GM12878 (cell line): Measurements from ENCODE around the gene MAGIX. TPM values are rescaled to one million over a fixed set of nuclear protein-coding genes. Genes with fewer than 3 reads are reported as not detected.

Experiments
- ATAC-seq: fragments of 200-7000 bp; cut with Tn5 transposase; 3 replicates; pipeline ENCODE4 v1.9.1; 2020; ENCODE audit warnings: mild to moderate bottlenecking, moderate library complexity
- BruUV-seq: library from RNA; stranded (reverse); fragments of 400-500 nt; replicated peaks from 2 replicates; lab custom pipeline; 2021; lab: Mats Ljungman, UMichigan
- CTCF ChIA-PET: fragments of 300-600 bp; sonication (Branson Sonifier 250); formaldehyde crosslinking; extraction: SDS; loops from one replicate; lab custom pipeline; 2021; ENCODE audit warnings: inconsistent platforms; lab: Yijun Ruan, JAX
- POLR2A ChIA-PET: fragments of 350-600 bp; formaldehyde crosslinking; extraction: SDS; loops from one replicate; lab custom pipeline; 2021; ENCODE audit warnings: inconsistent platforms; lab: Charles Lee
- RAD21 ChIA-PET: fragments of 300-600 bp; sonication (Branson Sonifier 250); formaldehyde crosslinking; loops from one replicate; lab custom pipeline; 2023; ENCODE audit warnings: antibody characterized with exemption; ENCODE audit not compliant: unreplicated experiment; lab: Charles Lee
- SMC1A ChIA-PET: fragments of 300-600 bp; sonication (Branson Sonifier 250); formaldehyde crosslinking; loops from one replicate; lab custom pipeline; 2023; ENCODE audit not compliant: unreplicated experiment, uncharacterized antibody; lab: Charles Lee
- DNase-seq: peaks from one replicate; pipeline ENCODE4 v3.0.0-alpha.2; 2011; ENCODE audit warnings: low read depth, low spot score
- FAIRE-seq: peaks from 3 replicates; lab custom pipeline; 2011; peaks lifted over from hg19 to GRCh38; lab: Jason Lieb, UNC
- H2AFZ ChIP-seq: 2 replicates; pipeline ENCODE4 v1.6.0; 2011; ENCODE audit warnings: low read depth, low read length, control low read depth; ENCODE audit not compliant: control insufficient read depth
- H3K27ac ChIP-seq: 2 replicates; pipeline ENCODE4 v1.5.1; 2011; ENCODE audit warnings: control low read depth; ENCODE audit not compliant: control insufficient read depth, insufficient read depth
- H3K27me3 ChIP-seq, 2 experiments: replicated peaks in 1 of 2; 2 replicates each; pipeline versions ENCODE4 v1.6.0 to v1.6.1; 2011; ENCODE audit warnings: low read length in 1 of 2; ENCODE audit not compliant: control insufficient read depth in 2 of 2, insufficient read depth in 2 of 2
- H3K36me3 ChIP-seq, 2 experiments: 2 replicates each; pipeline ENCODE4 v1.5.1; 2011; ENCODE audit warnings: low read length in 1 of 2; ENCODE audit not compliant: control insufficient read depth in 2 of 2, insufficient read depth in 2 of 2
- H3K4me1 ChIP-seq: 2 replicates; pipeline ENCODE4 v1.6.1; 2011; ENCODE audit warnings: mild to moderate bottlenecking, low read length, moderate library complexity, mixed read lengths; ENCODE audit not compliant: control insufficient read depth, insufficient read depth
- H3K4me2 ChIP-seq: 2 replicates; pipeline ENCODE4 v1.6.0; 2011; ENCODE audit warnings: control low read depth; ENCODE audit not compliant: control insufficient read depth, insufficient read depth
- H3K4me3 ChIP-seq: fragments of 200-600 bp; sonication (generic); 2 replicates; pipeline ENCODE4 v1.5.1; 2016
- H3K79me2 ChIP-seq: 2 replicates; pipeline ENCODE4 v1.6.0; 2011; ENCODE audit warnings: low read length; ENCODE audit not compliant: control insufficient read depth, insufficient read depth
- H3K9ac ChIP-seq: 2 replicates; pipeline ENCODE4 v1.8.0; 2011; ENCODE audit warnings: low read length, control low read depth, mixed read lengths; ENCODE audit not compliant: control insufficient read depth, insufficient read depth
- H3K9me3 ChIP-seq: replicated peaks from 3 replicates; pipeline ENCODE4 v1.5.1; 2011; ENCODE audit warnings: mild to moderate bottlenecking, low read length; ENCODE audit not compliant: control insufficient read depth, insufficient read depth
- H4K20me1 ChIP-seq: 2 replicates; pipeline ENCODE4 v1.6.0; 2011; ENCODE audit not compliant: control insufficient read depth, insufficient read depth
- ATF7 ChIP-seq: fragments of 450-650 bp; IDR thresholded peaks from 2 replicates; pipeline ENCODE4 v1.6.1; 2016; ENCODE audit warnings: low read depth, mild to moderate bottlenecking
- CBX5 ChIP-seq: sonication (generic); IDR thresholded peaks from 2 replicates; pipeline ENCODE4 v1.6.1; 2016; ENCODE audit warnings: low read depth, moderate library complexity, mild to moderate bottlenecking, inconsistent platforms
- CHD4 ChIP-seq: fragments of 200-600 bp; sonication (generic); IDR thresholded peaks from 2 replicates; pipeline ENCODE4 v1.6.1; 2016; ENCODE audit warnings: mild to moderate bottlenecking
- JUNB ChIP-seq: IDR thresholded peaks from 2 replicates; pipeline ENCODE4 v1.6.1; 2016; ENCODE audit warnings: antibody characterized with exemption, mild to moderate bottlenecking
- POLR2AphosphoS5 ChIP-seq: IDR thresholded peaks from 2 replicates; pipeline ENCODE4 v1.6.1; 2011; ENCODE audit warnings: mild to moderate bottlenecking, low read length, inconsistent platforms
- RFX5 ChIP-seq: IDR thresholded peaks from 2 replicates; pipeline ENCODE4 v1.6.1; 2011; ENCODE audit warnings: low read depth, low read length, improper control_type of control experiment
- STAT1 ChIP-seq: fragments of 450-650 bp; conservative IDR thresholded peaks from 2 replicates; pipeline ENCODE4 v1.6.1; 2014; ENCODE audit warnings: antibody characterized with exemption, mild to moderate bottlenecking
- TARDBP ChIP-seq: IDR thresholded peaks from 2 replicates; pipeline ENCODE4 v1.6.1; 2016; ENCODE audit warnings: borderline replicate concordance
- TCF12 ChIP-seq: IDR thresholded peaks from 2 replicates; pipeline ENCODE4 v1.6.1; 2011; ENCODE audit warnings: low read depth, mild to moderate bottlenecking, low read length
- WGBS: methylation state at CpG from one replicate; pipeline ENCODE4 v1.1.6; 2016; ENCODE audit warnings: low lambda C conversion rate; ENCODE audit not compliant: insufficient replicate concordance, insufficient coverage; ENCODE audit errors: missing lambda C conversion rate; 5-methylcytosine and 5-hydroxymethylcytosine counted together
- in situ Hi-C: fragments of 300-500 bp; cut with MboI; formaldehyde crosslinking; loops from 9 replicates; pipeline ENCODE4 v1.14.3; 2018; ENCODE audit warnings: mixed read lengths
- intact Hi-C: fragments of 100-400 bp; cut with micrococcal nuclease; formaldehyde crosslinking; loops from one replicate; pipeline ENCODE4 v1.14.2; 2022; ENCODE audit not compliant: unreplicated experiment
- polyA plus RNA-seq, 11 experiments: library from polyadenylated mRNA; depleted of rRNA in 4 of 11; unstranded in 6 of 11; stranded (reverse) in 5 of 11; fragments of >200 nt; fragmentation: Nextera tagmentation in 4 of 11; fragmentation: Illumina TruSeq in 1 of 11; extraction: Ambion mirVana in 4 of 11; extraction: Trizol in 1 of 11; gene quantifications; 1 replicate in 1 of 11; 2 replicates in 10 of 11; pipeline versions ENCODE4 v1.2.1 to v1.2.3, GENCODE V29; 2011 to 2016; ENCODE audit warnings: inconsistent platforms in 2 of 11, missing spikeins in 2 of 11, low read depth in 1 of 11
- total RNA-seq, 4 experiments: library from RNA; depleted of rRNA in 3 of 4; stranded (reverse); fragments of >200 nt in 3 of 4; fragmentation: Illumina TruSeq in 1 of 4; extraction: Trizol in 1 of 4; gene quantifications; 2 replicates each; pipeline versions ENCODE4 v1.2.1 to v1.2.3, GENCODE V29; 2013 to 2021
- TF ChIP-seq, protein P1 (sequence below), 3 experiments: IDR thresholded peaks in 2 of 3; conservative IDR thresholded peaks in 1 of 3; 2 replicates each; pipeline ENCODE4 v1.5.1; 2011; ENCODE audit warnings: low read depth in 3 of 3, low read length in 3 of 3, mild to moderate bottlenecking in 3 of 3, control low read depth in 2 of 3, moderate library complexity in 2 of 3, inconsistent platforms in 1 of 3, mixed read lengths in 1 of 3; ENCODE audit not compliant: control insufficient read depth in 2 of 3, insufficient read depth in 1 of 3; ENCODE audit errors: extremely low read depth in 1 of 3

MAGIX gene
- total and polyA plus RNA-seq, 10 of the 15 experiments (the other 5 are each of a cell fraction or from before 2014, with no cell fraction given) = 0.03 to 2.5 (median 0.82) TPM

DNA sequence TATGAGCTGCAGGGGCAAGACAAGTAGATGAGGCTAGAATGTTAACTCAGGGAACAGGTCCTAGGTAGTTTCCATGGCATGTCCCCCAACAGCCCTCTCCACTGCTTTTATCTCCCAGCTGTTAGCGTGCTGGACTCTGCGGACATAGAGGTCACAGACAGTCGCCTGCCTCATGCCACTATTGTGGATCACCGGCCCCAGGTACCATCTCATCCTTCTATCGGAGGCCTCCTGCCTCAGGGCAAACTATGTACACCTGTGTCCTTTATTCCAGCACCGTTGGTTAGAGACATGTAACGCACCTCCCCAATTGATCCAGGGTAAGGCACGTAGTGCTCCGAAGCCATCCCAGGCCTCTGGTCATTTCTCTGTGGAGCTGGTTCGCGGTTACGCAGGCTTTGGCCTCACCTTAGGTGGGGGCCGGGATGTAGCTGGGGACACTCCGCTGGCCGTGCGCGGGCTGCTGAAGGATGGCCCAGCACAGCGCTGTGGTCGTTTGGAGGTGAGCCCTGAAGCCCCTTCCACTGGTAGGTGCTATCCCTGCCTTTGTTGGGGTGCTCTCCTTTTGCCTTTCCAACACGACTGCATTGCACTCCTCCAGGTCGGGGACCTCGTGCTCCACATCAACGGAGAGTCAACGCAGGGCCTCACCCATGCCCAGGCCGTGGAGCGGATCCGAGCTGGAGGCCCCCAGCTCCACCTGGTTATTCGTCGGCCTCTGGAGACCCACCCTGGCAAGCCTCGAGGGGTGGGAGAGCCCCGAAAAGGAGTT lies 2.2 kb downstream of the MAGIX start:
- Histone ChIP-seq H4K20me1 (no peaks in the 10 kb centered on the region), H3K27me3 (no peaks in the 10 kb centered on the region), H3K36me3 (no peaks in the 10 kb centered on the region), H3K27ac (no peak overlapping the region), H3K4me2 (no peak overlapping the region), H3K4me1 (peaks cover 9% of the 10 kb centered on the region), H3K9ac (no peak overlapping the region), H3K79me2 (no peaks in the 10 kb centered on the region), H2AFZ (no peak overlapping the region), H3K9me3 (no peaks in the 10 kb centered on the region; the same call in 2 of the 3 replicates), H3K4me3 (no peak overlapping the region)
- in situ Hi-C loops = no loop called here
- ChIA-PET RAD21 (interaction anchor here (1.5 kb wide), 1 partner anchor 26 kb away, joined by 7 read pairs; no protein-coding TSS in a partner anchor), SMC1A (interaction anchor here (0.8 kb wide), 2 partner anchors 20 to 26 kb away, joined by 3 to 4 read pairs; no protein-coding TSS in a partner anchor), CTCF (interaction anchor here (0.9 to 5.2 kb wide), 7 partner anchors 9 to 85 kb away, joined by 3 to 57 read pairs (median 4); partner anchors contain the start of gene WDR45), POLR2A (interaction anchor here (0.6 to 1.0 kb wide), 2 partner anchors 20 to 104 kb away, joined by 3 read pairs; no protein-coding TSS in a partner anchor)
- WGBS = 77% methylated on average over 25 of the region's 31 CpGs
- no peak for FAIRE-seq
- TF ChIP-seq CBX5 = no peak
- no peak for TF ChIP-seq POLR2AphosphoS5
- TF ChIP-seq STAT1 = no peak
- TF ChIP-seq RFX5 = no peak
- TF ChIP-seq TCF12 = no peak
- TF ChIP-seq TARDBP = no peak
- no peak for TF ChIP-seq CHD4
- no peak for TF ChIP-seq ATF7
- TF ChIP-seq JUNB = no peak
- TF ChIP-seq, protein P1, sequence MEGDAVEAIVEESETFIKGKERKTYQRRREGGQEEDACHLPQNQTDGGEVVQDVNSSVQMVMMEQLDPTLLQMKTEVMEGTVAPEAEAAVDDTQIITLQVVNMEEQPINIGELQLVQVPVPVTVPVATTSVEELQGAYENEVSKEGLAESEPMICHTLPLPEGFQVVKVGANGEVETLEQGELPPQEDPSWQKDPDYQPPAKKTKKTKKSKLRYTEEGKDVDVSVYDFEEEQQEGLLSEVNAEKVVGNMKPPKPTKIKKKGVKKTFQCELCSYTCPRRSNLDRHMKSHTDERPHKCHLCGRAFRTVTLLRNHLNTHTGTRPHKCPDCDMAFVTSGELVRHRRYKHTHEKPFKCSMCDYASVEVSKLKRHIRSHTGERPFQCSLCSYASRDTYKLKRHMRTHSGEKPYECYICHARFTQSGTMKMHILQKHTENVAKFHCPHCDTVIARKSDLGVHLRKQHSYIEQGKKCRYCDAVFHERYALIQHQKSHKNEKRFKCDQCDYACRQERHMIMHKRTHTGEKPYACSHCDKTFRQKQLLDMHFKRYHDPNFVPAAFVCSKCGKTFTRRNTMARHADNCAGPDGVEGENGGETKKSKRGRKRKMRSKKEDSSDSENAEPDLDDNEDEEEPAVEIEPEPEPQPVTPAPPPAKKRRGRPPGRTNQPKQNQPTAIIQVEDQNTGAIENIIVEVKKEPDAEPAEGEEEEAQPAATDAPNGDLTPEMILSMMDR (IDR thresholded peaks at IDR 0.05 in 2 of 3, conservative IDR thresholded peaks at IDR 0.05 in 1 of 3; ENCODE audit: control insufficient read depth in 2 of 3, extremely low read depth in 1 of 3, insufficient read depth in 1 of 3, low read depth in 3 of 3, low read length in 3 of 3) = no peak
- no peak for DNase-seq
- ATAC-seq = no peak
- intact Hi-C loops = no loop called here
- BruUV-seq = no TSS peak
